Dermis microvascular lymphatic vessel endothelial cell (primary cell): ENCODE data around the gene WDR1. TPM values are rescaled to one million over a fixed set of nuclear protein-coding genes. Genes with fewer than 3 reads are reported as not detected.
"Not testable (repeated sequence)": the region's sequence is repeated elsewhere in the genome, so short reads cannot be mapped to it uniquely, and the experiment has no call there.

Experiments
- DNase-seq, 2 donors: peaks; one replicate each; pipeline versions ENCODE4 v3.0.0 to v3.0.0-alpha.2; 2010; ENCODE audit warnings: low read depth in 2 of 2
- total RNA-seq: library from RNA; depleted of rRNA; stranded (reverse); fragments of >200 nt; gene quantifications from 2 replicates; pipeline ENCODE4 v1.2.1, GENCODE V29; 2014

The WDR1 gene
- total RNA-seq, 1 donor from 2014 or later: 333 TPM

DNA sequence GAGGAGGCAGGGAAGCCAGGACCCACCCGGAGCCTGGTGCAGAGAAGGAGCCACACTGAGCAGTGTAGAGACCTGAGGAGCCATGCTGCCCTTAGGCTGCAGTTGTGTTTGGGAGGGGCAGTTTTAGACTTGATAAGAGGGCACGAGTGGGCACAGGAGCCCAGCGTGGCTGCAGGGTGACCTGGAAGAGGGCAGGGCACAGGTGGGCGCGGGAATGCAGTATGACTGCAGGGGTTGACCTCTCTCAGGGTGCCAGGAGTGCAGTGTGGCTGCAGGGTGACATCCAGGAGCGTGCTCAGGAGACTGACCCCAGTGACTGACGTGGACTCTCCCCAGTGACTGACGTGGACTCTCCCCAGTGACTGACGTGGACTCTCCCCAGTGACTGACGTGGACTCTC lies 14.6 kb upstream of the WDR1 start:
- DNase-seq: no peak

GRCh38 chr4:10130178-10130888 lies 13.7 kb upstream of the WDR1 start:
- no peak for DNase-seq

- no peak for DNase-seq
Observed at GRCh38 chr4:10129196-10130177, 12.9 kb upstream of the WDR1 start.

- DNase-seq: no peak
Observed at GRCh38 chr4:10128761-10129160, 12.2 kb upstream of the WDR1 start.

GRCh38 chr4:10127531-10127930 lies 10.9 kb upstream of the WDR1 start:
- DNase-seq: not testable (repeated sequence)

- peak in 1 of 2 donors; percentile 48 for DNase-seq
Observed at GRCh38 chr4:10124167-10124930, 7.8 kb upstream of the WDR1 start.

- DNase-seq: peak; percentile 93 to 97
Observed at GRCh38 chr4:10123227-10124101, 6.9 kb upstream of the WDR1 start.

- no peak for DNase-seq
Observed at GRCh38 chr4:10122236-10122932, 5.8 kb upstream of the WDR1 start.

DNA sequence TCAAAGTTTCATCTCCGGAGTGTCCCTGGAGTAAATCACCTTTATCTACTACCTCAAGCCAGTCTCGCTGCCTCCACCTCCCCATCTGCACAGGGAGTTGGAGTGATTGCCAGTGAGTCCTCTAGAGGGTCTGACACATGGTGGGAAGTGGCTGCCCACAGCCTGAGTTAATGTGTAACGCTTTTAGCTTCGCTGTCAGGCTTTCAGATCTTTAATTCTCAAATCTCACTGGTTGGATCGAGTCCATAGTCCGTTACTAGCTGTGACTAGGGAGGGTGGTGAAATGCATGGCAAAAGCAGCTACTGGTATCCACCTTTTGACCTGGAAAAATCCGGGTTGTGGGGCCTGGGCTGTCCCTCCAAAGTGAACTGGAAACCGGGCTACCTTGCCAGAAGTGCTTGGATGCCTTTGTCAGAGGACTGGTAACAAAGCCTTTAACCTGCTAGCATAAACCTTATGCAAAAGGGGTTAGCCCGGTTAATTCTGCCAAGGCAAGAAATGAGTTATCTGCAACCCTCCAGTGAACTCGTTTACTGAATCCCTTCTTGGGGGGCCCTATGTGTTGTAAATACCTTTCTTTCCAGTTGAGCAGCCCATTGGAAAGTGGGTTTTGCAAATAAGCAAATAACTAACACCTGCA lies 5.1 kb upstream of the WDR1 start:
- no peak for DNase-seq

DNA sequence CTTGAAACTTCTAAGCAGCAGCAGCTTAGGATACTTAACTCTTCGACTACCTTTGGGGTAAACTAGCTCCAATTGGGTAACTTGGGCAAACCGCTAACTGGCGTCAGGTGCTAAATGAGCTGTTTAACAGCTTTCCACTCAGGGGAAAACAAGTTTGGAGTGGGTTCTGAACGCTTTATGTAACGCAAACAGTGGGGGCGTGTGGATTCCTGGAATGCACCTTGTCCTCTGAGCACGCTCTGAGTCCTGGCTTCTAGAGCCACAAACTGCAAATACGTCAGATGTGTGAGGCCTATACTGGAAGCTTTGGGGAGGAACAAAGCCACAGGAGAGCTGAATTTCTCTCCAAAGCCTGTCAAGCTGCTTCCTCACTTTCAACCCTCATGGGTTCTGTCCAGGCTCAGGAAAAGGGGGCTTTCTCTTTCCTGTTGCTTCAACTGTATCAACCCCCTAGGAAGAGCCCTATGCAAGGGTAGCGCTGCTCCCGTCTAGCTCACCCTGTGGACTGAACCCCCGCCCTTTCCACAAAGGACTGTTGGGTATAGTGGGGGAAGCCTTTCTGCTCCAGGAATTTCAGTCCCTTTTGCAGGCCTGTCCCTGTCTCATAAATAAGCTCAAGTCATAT lies 4.5 kb upstream of the WDR1 start:
- DNase-seq: no peak

DNA sequence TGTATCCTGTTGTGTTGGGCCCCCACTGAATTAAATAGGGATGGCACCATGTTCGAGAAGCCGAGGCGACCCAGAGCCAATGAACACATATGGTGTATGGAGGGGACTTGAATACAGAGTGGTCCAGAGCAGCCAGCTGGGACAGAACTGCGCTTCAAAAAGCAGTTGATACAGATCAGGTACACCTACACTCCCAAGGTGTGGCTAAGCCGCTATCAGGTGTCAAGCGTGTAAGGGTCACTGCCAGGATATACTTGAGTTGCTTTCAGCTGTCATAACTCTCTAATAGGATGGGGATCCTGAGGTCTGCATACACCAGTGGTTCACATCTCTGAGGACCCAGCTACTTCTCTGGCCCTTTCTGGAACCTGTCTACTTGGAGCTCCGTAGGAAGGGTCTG lies 3.2 kb upstream of the WDR1 start:
- no peak for DNase-seq

GRCh38 chr4:10119278-10119677 lies 2.7 kb upstream of the WDR1 start:
- DNase-seq: no peak

GRCh38 chr4:10118048-10119004 lies 1.7 kb upstream of the WDR1 start:
- DNase-seq: no peak

- peak in 1 of 2 donors; percentile 40 for DNase-seq
Observed at GRCh38 chr4:10117359-10118047, 904 bp upstream of the WDR1 start.

GRCh38 chr4:10115797-10116568 lies 616 bp downstream of the WDR1 start:
- peak in 1 of 2 donors; percentile 47 for DNase-seq

DNA sequence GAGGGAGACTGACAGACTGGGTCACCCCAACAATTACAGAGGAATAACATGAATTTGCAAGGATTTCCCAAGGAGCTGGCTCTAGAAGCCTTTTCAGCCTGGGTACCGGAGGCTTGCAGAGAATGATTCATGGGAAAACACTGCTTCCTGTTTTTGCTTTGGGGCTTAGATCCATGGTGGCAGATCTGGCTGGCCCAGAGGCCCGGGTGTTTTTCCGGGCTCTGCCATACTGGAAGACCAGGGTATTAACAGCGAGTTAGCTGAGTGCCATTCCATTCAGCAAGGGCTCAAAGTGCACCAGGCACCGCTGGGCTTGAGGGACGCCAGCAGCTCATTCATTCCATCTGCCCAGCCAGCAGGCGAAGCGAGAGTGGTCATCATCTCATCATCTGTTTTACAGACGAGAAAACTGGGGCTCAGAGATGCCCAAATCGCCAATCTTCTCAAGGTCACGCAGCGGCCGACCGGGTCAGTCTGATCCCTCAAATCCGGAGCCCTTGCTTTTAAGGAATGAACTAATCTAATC lies 1.3 kb downstream of the WDR1 start:
- peak; percentile 30 to 91 for DNase-seq
